H7 (cell line): ENCODE results near the gene DIP2B. TPM values are rescaled to one million over a fixed set of nuclear protein-coding genes. Genes with fewer than 3 reads are reported as not detected.

Experiments used
- DNase-seq: peaks from one replicate; pipeline ENCODE4 v3.0.0; 2012
- H3K27me3 ChIP-seq: 2 replicates; pipeline ENCODE4 v1.6.0; 2011; ENCODE audit warnings: mild to moderate bottlenecking, low read length; ENCODE audit not compliant: control insufficient read depth, insufficient read depth
- H3K36me3 ChIP-seq: replicated peaks from 2 replicates; pipeline ENCODE4 v1.5.1; 2011; ENCODE audit warnings: low read length; ENCODE audit not compliant: control insufficient read depth, insufficient read depth
- H3K4me3 ChIP-seq: 2 replicates; pipeline ENCODE4 v1.5.1; 2011; ENCODE audit warnings: low read depth, mild to moderate bottlenecking, control low read depth, low read length, moderate library complexity; ENCODE audit not compliant: insufficient read depth
- total RNA-seq: library from RNA; depleted of rRNA; stranded (reverse); fragments of >200 nt; shearing (Covaris generic); gene quantifications from 2 replicates; pipeline ENCODE4 v1.2.3, GENCODE V29; 2014

Gene DIP2B
- total RNA-seq, 1 experiment from 2014 or later = 13.7 TPM

- no peaks in the 10 kb centered on the region for H3K27me3 ChIP-seq
- H3K36me3 ChIP-seq = no peaks in the 10 kb centered on the region; the same call in 1 of the 2 replicates
- DNase-seq = peak; percentile 24
- no peak overlapping the region for H3K4me3 ChIP-seq
Measured at GRCh38 chr12:50614167-50614759, 109.5 kb downstream of the DIP2B start.

- Histone ChIP-seq H3K36me3 (no peaks in the 10 kb centered on the region; the same call in 1 of the 2 replicates), H3K4me3 (no peak overlapping the region), H3K27me3 (no peaks in the 10 kb centered on the region)
- DNase-seq = no peak
Measured at GRCh38 chr12:50615145-50615906, 110.5 kb downstream of the DIP2B start.

GRCh38 chr12:50615907-50616296 lies 111.1 kb downstream of the DIP2B start:
- no peaks in the 10 kb centered on the region for H3K27me3 ChIP-seq
- no peak overlapping the region for H3K4me3 ChIP-seq
- no peak for DNase-seq
- no peaks in the 10 kb centered on the region; the same call in 1 of the 2 replicates for H3K36me3 ChIP-seq

GRCh38 chr12:50617657-50618056 lies 112.9 kb downstream of the DIP2B start:
- DNase-seq = no peak
- no peaks in the 10 kb centered on the region for H3K27me3 ChIP-seq
- no peak overlapping the region for H3K4me3 ChIP-seq
- no peaks in the 10 kb centered on the region; the same call in 1 of the 2 replicates for H3K36me3 ChIP-seq

- Histone ChIP-seq H3K27me3 (no peaks in the 10 kb centered on the region), H3K4me3 (no peak overlapping the region), H3K36me3 (no peaks in the 10 kb centered on the region; the same call in 1 of the 2 replicates)
- DNase-seq = no peak
Measured at GRCh38 chr12:50618864-50619609, 114.3 kb downstream of the DIP2B start.

- Histone ChIP-seq H3K27me3 (no peaks in the 10 kb centered on the region), H3K4me3 (no peak overlapping the region), H3K36me3 (no peaks in the 10 kb centered on the region; the same call in 1 of the 2 replicates)
- DNase-seq = no peak
Measured at GRCh38 chr12:50619610-50619958, 114.8 kb downstream of the DIP2B start.

- DNase-seq = no peak
- Histone ChIP-seq H3K27me3 (no peaks in the 10 kb centered on the region), H3K36me3 (no peaks in the 10 kb centered on the region; the same call in 1 of the 2 replicates), H3K4me3 (no peak overlapping the region)
Measured at GRCh38 chr12:50620109-50620977, 115.6 kb downstream of the DIP2B start.

GRCh38 chr12:50620978-50621360 lies 116.2 kb downstream of the DIP2B start:
- Histone ChIP-seq H3K4me3 (no peak overlapping the region), H3K27me3 (no peaks in the 10 kb centered on the region), H3K36me3 (no peaks in the 10 kb centered on the region; the same call in 1 of the 2 replicates)
- DNase-seq = no peak

GRCh38 chr12:50621399-50622300 lies 116.9 kb downstream of the DIP2B start:
- H3K27me3 ChIP-seq = no peaks in the 10 kb centered on the region
- H3K4me3 ChIP-seq = no peak overlapping the region
- no peak for DNase-seq
- H3K36me3 ChIP-seq = no peaks in the 10 kb centered on the region; the same call in 1 of the 2 replicates

- no peak for DNase-seq
- Histone ChIP-seq H3K27me3 (no peaks in the 10 kb centered on the region), H3K36me3 (no peaks in the 10 kb centered on the region; the same call in 1 of the 2 replicates), H3K4me3 (no peak overlapping the region)
Measured at GRCh38 chr12:50625029-50625925, 120.5 kb downstream of the DIP2B start.

- DNase-seq = no peak
- no peak overlapping the region for H3K4me3 ChIP-seq
- H3K36me3 ChIP-seq = no peaks in the 10 kb centered on the region; the same call in 1 of the 2 replicates
- H3K27me3 ChIP-seq = no peaks in the 10 kb centered on the region
Measured at GRCh38 chr12:50626026-50626425, 121.2 kb downstream of the DIP2B start.

- no peak for DNase-seq
- Histone ChIP-seq H3K4me3 (no peak overlapping the region), H3K36me3 (no peaks in the 10 kb centered on the region; the same call in 1 of the 2 replicates), H3K27me3 (no peaks in the 10 kb centered on the region)
Measured at GRCh38 chr12:50627491-50627890, 122.7 kb downstream of the DIP2B start.
